HFFc6 (cell line): ENCODE measurements around the gene HEXD. TPM values are rescaled to one million over a fixed set of nuclear protein-coding genes. Genes with fewer than 3 reads are reported as not detected.
"Not testable (repeated sequence)": the region's sequence is repeated elsewhere in the genome, so short reads cannot be mapped to it uniquely, and the experiment has no call there.

Source experiments
- DNase-seq: peaks from one replicate; pipeline ENCODE4 v3.0.0-alpha.2; 2018
- H3K27ac Mint-ChIP-seq: 2 replicates; pipeline ENCODE4 v1.8.0; 2020; ENCODE audit warnings: mild to moderate bottlenecking, mixed read lengths
- H3K27me3 Mint-ChIP-seq: 2 replicates; pipeline ENCODE4 v1.8.0; 2021; ENCODE audit warnings: mild to moderate bottlenecking, moderate library complexity, mixed read lengths; ENCODE audit not compliant: insufficient read depth
- H3K36me3 Mint-ChIP-seq: 2 replicates; pipeline ENCODE4 v1.8.0; 2021; ENCODE audit warnings: low read depth, mixed read lengths
- H3K4me1 Mint-ChIP-seq: 2 replicates; pipeline ENCODE4 v1.8.0; 2020; ENCODE audit warnings: low read depth, mixed read lengths
- H3K4me3 Mint-ChIP-seq: 2 replicates; pipeline ENCODE4 v1.8.0; 2020; ENCODE audit warnings: mild to moderate bottlenecking, moderate library complexity, mixed read lengths
- H3K9me3 Mint-ChIP-seq: 2 replicates; pipeline ENCODE4 v1.8.0; 2020; ENCODE audit warnings: mild to moderate bottlenecking, mixed read lengths
- total RNA-seq, 6 experiments: library from RNA; stranded (reverse); fragmentation: NEBNext Ultra II Directional; extraction: Animal tissue kit (Norgen Biotek cat#: 25700); gene quantifications; 2 replicates in 1 of 6; 3 replicates in 5 of 6; pipeline ENCODE4 v1.2.3, GENCODE V29; 2021
- TF ChIP-seq, protein P1 (sequence below): fragments of 200-600 bp; sonication (generic); IDR thresholded peaks from 2 replicates; pipeline ENCODE4 v1.5.0; 2021; ENCODE audit warnings: antibody characterized with exemption, mild to moderate bottlenecking

Gene HEXD
- total RNA-seq, 6 experiments from 2014 or later, result 4.3 to 6.8 (median 5.6) TPM

DNA sequence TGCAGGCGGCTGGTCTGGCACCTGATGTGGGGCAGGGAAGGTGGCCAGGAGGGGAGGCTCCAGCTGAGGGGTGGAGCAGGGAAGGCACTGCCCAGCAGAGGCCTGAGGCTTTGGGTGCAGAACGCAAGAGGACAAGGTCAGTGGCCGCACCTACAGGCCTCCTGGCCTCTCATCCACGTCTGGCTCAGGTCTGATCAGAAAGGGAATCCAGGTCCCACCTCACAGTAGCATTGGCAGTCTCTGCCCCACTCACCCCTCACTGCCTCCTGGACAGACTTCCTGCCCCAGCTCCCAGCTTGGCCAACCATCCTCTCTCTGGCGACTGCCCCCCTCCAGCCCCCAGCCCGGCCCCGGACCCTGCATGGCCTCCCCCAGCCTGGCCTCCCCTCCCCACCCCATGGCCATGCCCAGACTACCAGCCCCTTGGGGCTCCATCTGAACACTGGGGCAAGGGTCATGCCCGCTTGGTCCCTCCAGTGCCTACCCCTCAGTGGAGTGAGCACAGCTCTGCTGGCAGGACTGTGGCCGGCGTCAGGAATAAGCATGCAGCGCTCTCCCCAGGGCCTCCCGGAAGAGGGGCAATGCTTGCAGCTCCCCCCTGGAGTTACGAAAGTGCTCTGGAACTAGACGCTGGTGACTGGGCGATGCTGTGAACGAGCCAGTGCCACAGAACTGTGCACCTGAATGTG is 42.0 kb upstream of the HEXD start:
- DNase-seq, result no peak
- TF ChIP-seq, protein P1, sequence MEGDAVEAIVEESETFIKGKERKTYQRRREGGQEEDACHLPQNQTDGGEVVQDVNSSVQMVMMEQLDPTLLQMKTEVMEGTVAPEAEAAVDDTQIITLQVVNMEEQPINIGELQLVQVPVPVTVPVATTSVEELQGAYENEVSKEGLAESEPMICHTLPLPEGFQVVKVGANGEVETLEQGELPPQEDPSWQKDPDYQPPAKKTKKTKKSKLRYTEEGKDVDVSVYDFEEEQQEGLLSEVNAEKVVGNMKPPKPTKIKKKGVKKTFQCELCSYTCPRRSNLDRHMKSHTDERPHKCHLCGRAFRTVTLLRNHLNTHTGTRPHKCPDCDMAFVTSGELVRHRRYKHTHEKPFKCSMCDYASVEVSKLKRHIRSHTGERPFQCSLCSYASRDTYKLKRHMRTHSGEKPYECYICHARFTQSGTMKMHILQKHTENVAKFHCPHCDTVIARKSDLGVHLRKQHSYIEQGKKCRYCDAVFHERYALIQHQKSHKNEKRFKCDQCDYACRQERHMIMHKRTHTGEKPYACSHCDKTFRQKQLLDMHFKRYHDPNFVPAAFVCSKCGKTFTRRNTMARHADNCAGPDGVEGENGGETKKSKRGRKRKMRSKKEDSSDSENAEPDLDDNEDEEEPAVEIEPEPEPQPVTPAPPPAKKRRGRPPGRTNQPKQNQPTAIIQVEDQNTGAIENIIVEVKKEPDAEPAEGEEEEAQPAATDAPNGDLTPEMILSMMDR, result no peak
- Mint-ChIP-seq H3K27ac (no peak overlapping the region), H3K9me3 (no peaks in the 10 kb centered on the region), H3K36me3 (no peaks in the 10 kb centered on the region), H3K4me1 (peaks cover 9% of the 10 kb centered on the region), H3K4me3 (no peak overlapping the region), H3K27me3 (peaks cover 38% of the 10 kb centered on the region)

GRCh38 chr17:82377294-82377693 is 40.9 kb upstream of the HEXD start:
- H3K36me3 Mint-ChIP-seq, DNase-seq, H3K27ac Mint-ChIP-seq, H3K4me3 Mint-ChIP-seq, H3K9me3 Mint-ChIP-seq: not testable (repeated sequence)
- H3K4me1 Mint-ChIP-seq, result peaks cover 12% of the 10 kb centered on the region
- H3K27me3 Mint-ChIP-seq, result peaks cover 42% of the 10 kb centered on the region

GRCh38 chr17:82377924-82378740 is 40.0 kb upstream of the HEXD start:
- no peak overlapping the region for H3K4me3 Mint-ChIP-seq

GRCh38 chr17:82378741-82379021 is 39.5 kb upstream of the HEXD start:
- TF ChIP-seq, protein P1, result no peak
- Mint-ChIP-seq H3K27ac (no peak overlapping the region), H3K4me3 (no peak overlapping the region), H3K9me3 (no peaks in the 10 kb centered on the region), H3K4me1 (peaks cover 12% of the 10 kb centered on the region), H3K27me3 (peaks cover 31% of the 10 kb centered on the region), H3K36me3 (no peaks in the 10 kb centered on the region)
- DNase-seq, result no peak

More at GRCh38 chr17:82377924-82378740, 40.0 kb upstream of the HEXD start:
- Mint-ChIP-seq H3K27ac (no peak overlapping the region), H3K9me3 (no peaks in the 10 kb centered on the region), H3K27me3 (peaks cover 34% of the 10 kb centered on the region), H3K4me1 (peaks cover 12% of the 10 kb centered on the region), H3K36me3 (no peaks in the 10 kb centered on the region)
- DNase-seq, result no peak
- TF ChIP-seq, protein P1, result no peak

DNA sequence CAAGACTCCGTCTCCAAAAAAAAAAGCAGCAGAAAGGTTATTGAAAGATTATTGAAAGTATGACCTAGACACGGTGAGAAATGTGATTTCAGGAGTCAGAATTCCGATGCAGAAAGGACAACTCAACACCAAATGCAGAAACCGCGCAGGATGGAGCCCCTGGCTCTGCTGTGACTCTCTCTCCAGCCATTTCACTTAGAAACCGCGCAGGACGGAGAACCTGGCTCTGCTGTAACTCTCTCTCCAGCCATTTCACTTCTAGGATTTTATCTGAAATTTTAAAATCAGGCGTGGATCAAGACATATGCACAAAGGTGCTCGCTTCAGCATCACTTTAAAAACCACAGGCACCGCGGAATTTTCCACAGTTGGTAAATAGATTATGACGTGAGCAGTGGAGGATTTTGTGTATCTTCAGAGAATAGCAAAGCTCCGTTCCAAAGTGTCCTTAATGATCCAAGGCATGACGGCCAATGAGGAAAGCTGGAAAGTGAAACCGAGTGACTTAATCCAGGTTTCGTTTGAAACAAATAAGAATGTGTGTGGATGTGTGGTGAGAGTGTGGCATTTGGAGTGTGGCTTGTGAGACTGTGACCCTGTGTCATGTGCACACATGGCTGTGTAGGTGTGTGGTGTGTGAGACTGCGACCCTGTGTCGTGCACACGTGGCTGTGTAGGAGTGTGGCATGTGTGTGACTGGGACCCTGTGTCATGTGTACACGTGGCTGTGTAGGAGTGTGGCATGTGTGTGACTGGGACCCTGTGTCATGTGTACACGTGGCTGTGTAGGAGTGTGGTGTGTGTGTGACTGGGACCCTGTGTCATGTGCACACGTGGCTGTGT is 37.1 kb upstream of the HEXD start:
- peaks cover 28% of the 10 kb centered on the region for H3K27me3 Mint-ChIP-seq
- no peaks in the 10 kb centered on the region for H3K9me3 Mint-ChIP-seq
- H3K4me3 Mint-ChIP-seq, result peak overlapping the region; percentile 63
- TF ChIP-seq, protein P1, result no peak
- no peak for DNase-seq
- peaks cover 17% of the 10 kb centered on the region for H3K4me1 Mint-ChIP-seq
- H3K36me3 Mint-ChIP-seq, result no peaks in the 10 kb centered on the region
- H3K27ac Mint-ChIP-seq, result no peak overlapping the region; the same call in 1 of the 2 replicates

GRCh38 chr17:82381703-82382009 is 36.5 kb upstream of the HEXD start:
- peaks cover 24% of the 10 kb centered on the region for H3K27me3 Mint-ChIP-seq
- H3K9me3 Mint-ChIP-seq, H3K4me3 Mint-ChIP-seq, H3K36me3 Mint-ChIP-seq, DNase-seq, H3K27ac Mint-ChIP-seq: not testable (repeated sequence)
- H3K4me1 Mint-ChIP-seq, result peaks cover 17% of the 10 kb centered on the region

DNA sequence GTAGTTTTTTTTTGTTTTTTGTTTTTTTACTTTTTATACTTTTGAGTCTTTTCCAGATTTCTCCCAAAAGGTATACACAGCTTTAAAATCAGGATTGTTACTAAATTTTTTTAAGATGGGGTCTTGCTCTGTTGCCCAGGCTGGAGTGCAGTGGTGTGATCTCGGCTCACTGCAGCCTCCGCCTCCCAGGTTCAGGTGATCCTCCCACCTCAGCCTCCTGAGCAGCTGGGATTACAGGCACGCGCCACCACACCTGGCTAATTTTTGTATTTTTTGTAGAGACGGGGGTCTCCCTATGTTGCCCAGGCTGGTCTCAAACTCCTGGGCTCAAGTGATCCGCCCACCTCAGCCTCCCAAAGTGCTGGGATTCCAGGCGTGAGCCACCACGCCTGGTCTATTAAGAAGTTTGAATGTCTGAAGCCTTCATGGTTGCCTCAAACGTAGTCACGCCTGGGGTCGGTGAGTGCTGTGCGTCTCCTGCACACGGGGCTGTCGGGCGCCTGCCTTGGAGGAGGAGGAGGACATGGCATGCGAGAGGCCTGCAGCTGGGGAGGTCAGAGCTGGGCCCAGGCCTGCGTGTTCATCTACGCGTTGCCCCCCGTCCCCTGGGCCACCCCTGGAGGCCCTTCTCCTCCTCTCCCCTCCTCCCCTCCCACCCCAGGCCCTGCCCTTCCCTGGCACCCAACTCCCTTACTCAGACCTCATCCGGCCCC is 35.8 kb upstream of the HEXD start:
- Mint-ChIP-seq H3K27me3 (peaks cover 25% of the 10 kb centered on the region), H3K4me1 (peaks cover 17% of the 10 kb centered on the region)
- H3K9me3 Mint-ChIP-seq, H3K27ac Mint-ChIP-seq, DNase-seq, H3K4me3 Mint-ChIP-seq, H3K36me3 Mint-ChIP-seq: not testable (repeated sequence)
